Peyer's patch (tissue), 4 donors: ENCODE measurements around the gene PDE4B.

Experiments
- POLR2A ChIP-seq, 2 donors: fragments of 450-650 bp; IDR thresholded peaks; one replicate each; pipeline ENCODE4 v1.5.1; 2017; ENCODE audit warnings: antibody characterized with exemption in 2 of 2, mild to moderate bottlenecking in 2 of 2, moderate library complexity in 2 of 2
- TF ChIP-seq, protein P1 (sequence below), 6 experiments: fragments of 450-650 bp in 4 of 6; fragments of 200-600 bp in 2 of 6; sonication (generic) in 1 of 6; IDR thresholded peaks; one replicate each; pipeline ENCODE4 v1.5.1; 2017 to 2019; ENCODE audit warnings: antibody characterized with exemption in 6 of 6, mild to moderate bottlenecking in 3 of 6, moderate library complexity in 1 of 6

DNA sequence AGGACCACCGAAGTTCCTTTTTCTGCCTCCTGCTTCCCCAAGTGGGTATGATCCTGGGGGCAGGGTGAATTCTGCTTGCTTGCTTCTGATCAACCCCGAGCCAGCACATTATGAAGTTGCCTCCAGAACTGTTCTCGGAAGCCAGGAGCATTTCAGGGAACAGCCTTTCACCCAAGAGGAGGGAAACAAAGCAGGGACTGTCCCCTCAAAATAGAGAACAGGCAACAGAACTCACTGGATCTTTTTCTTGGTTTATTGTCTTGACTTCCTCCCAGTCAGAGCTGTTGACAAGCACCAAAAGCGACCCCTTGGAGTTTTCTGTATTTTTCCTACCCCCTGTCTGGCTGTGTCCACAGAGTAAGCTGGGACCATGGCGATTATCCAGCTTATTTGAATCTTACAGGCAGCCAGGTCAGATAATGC is 482.9 kb downstream of the PDE4B start:
- TF ChIP-seq, protein P1, sequence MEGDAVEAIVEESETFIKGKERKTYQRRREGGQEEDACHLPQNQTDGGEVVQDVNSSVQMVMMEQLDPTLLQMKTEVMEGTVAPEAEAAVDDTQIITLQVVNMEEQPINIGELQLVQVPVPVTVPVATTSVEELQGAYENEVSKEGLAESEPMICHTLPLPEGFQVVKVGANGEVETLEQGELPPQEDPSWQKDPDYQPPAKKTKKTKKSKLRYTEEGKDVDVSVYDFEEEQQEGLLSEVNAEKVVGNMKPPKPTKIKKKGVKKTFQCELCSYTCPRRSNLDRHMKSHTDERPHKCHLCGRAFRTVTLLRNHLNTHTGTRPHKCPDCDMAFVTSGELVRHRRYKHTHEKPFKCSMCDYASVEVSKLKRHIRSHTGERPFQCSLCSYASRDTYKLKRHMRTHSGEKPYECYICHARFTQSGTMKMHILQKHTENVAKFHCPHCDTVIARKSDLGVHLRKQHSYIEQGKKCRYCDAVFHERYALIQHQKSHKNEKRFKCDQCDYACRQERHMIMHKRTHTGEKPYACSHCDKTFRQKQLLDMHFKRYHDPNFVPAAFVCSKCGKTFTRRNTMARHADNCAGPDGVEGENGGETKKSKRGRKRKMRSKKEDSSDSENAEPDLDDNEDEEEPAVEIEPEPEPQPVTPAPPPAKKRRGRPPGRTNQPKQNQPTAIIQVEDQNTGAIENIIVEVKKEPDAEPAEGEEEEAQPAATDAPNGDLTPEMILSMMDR (IDR thresholded peaks at IDR 0.05) = no peak
- no peak for TF ChIP-seq POLR2A (IDR thresholded peaks at IDR 0.05)
